Cardiac muscle cell (in vitro differentiated cells and primary cell): ENCODE data around the gene DAB2IP. TPM values are rescaled to one million over a fixed set of nuclear protein-coding genes. Genes with fewer than 3 reads are reported as not detected.

Source experiments
- DNase-seq, 2 donors: peaks; one replicate each; pipeline versions ENCODE4 v3.0.0 to v3.0.0-alpha.2; 2010 to 2017; ENCODE audit warnings: low read depth in 1 of 2, low spot score in 1 of 2
- H3K27ac ChIP-seq: fragments of 200-600 bp; sonication (generic); 2 replicates; pipeline ENCODE4 v1.5.1; 2016
- H3K27me3 ChIP-seq: fragments of 200-600 bp; sonication (generic); 2 replicates; pipeline ENCODE4 v1.6.0; 2016; ENCODE audit warnings: control low read depth
- H3K36me3 ChIP-seq: fragments of 200-600 bp; sonication (generic); 2 replicates; pipeline ENCODE4 v1.5.1; 2016; ENCODE audit warnings: control low read depth
- H3K4me1 ChIP-seq: fragments of 200-600 bp; sonication (generic); 2 replicates; pipeline ENCODE4 v1.8.1; 2017; ENCODE audit warnings: low read depth, mild to moderate bottlenecking, mixed run types
- H3K4me3 ChIP-seq: fragments of 200-600 bp; sonication (generic); 2 replicates; pipeline ENCODE4 v1.5.1; 2016; ENCODE audit warnings: mild to moderate bottlenecking
- H3K9me3 ChIP-seq: fragments of 200-600 bp; sonication (generic); 2 replicates; pipeline ENCODE4 v1.5.1; 2017; ENCODE audit warnings: low read depth, mild to moderate bottlenecking, control low read depth
- CTCF ChIP-seq: IDR thresholded peaks from 2 replicates; pipeline ENCODE4 v1.5.1; 2012; ENCODE audit warnings: low read depth, mild to moderate bottlenecking, low read length
- polyA plus RNA-seq: library from polyadenylated mRNA; unstranded; fragments of >200 nt; fragmentation: Nextera tagmentation; extraction: Ambion mirVana; gene quantifications from 2 replicates; pipeline ENCODE4 v1.2.1, GENCODE V29; 2016
- total RNA-seq: library from RNA; depleted of rRNA; stranded (reverse); fragments of >200 nt; gene quantifications from 2 replicates; pipeline ENCODE4 v1.2.3, GENCODE V29; 2016

DAB2IP gene
- total and polyA plus RNA-seq, 2 experiments from 2014 or later, result 25.7 to 105 TPM

GRCh38 chr9:121721058-121721350 is 69.6 kb downstream of the DAB2IP start:
- Histone ChIP-seq H3K9me3 (no peaks in the 10 kb centered on the region), H3K4me3 (no peak overlapping the region), H3K27me3 (no peaks in the 10 kb centered on the region), H3K27ac (no peak overlapping the region), H3K36me3 (no peaks in the 10 kb centered on the region), H3K4me1 (peaks cover 23% of the 10 kb centered on the region)
- DNase-seq, result no peak
- peak; percentile 10 for TF ChIP-seq CTCF

- no peak overlapping the region for H3K4me3 ChIP-seq
- H3K4me1 ChIP-seq, result peaks cover 23% of the 10 kb centered on the region
- no peak overlapping the region for H3K27ac ChIP-seq
- H3K27me3 ChIP-seq, result no peaks in the 10 kb centered on the region
- no peak for DNase-seq
- no peaks in the 10 kb centered on the region for H3K9me3 ChIP-seq
- H3K36me3 ChIP-seq, result no peaks in the 10 kb centered on the region
- no peak for TF ChIP-seq CTCF
These were observed 70.3 kb downstream of the DAB2IP start for GRCh38 chr9:121721770-121722169.

GRCh38 chr9:121725008-121725775 is 73.8 kb downstream of the DAB2IP start:
- DNase-seq, result peak; percentile 56 to 99
- H3K4me1 ChIP-seq, result peaks cover 20% of the 10 kb centered on the region
- H3K27me3 ChIP-seq, result no peaks in the 10 kb centered on the region
- H3K36me3 ChIP-seq, result no peaks in the 10 kb centered on the region
- no peak for TF ChIP-seq CTCF
- H3K9me3 ChIP-seq, result no peaks in the 10 kb centered on the region
- H3K27ac ChIP-seq, result peak overlapping the region; percentile 5
- H3K4me3 ChIP-seq, result no peak overlapping the region

- no peak overlapping the region for H3K4me3 ChIP-seq
- H3K4me1 ChIP-seq, result peaks cover 13% of the 10 kb centered on the region
- no peaks in the 10 kb centered on the region for H3K9me3 ChIP-seq
- H3K27me3 ChIP-seq, result no peaks in the 10 kb centered on the region
- TF ChIP-seq CTCF, result no peak
- no peak overlapping the region for H3K27ac ChIP-seq
- no peaks in the 10 kb centered on the region for H3K36me3 ChIP-seq
- peak in 1 of 2 donors; percentile 44 for DNase-seq
These were observed 76.0 kb downstream of the DAB2IP start for GRCh38 chr9:121727295-121728020.

- no peak for TF ChIP-seq CTCF
- DNase-seq, result no peak
- Histone ChIP-seq H3K9me3 (no peaks in the 10 kb centered on the region), H3K27me3 (no peaks in the 10 kb centered on the region), H3K4me3 (no peak overlapping the region), H3K36me3 (no peaks in the 10 kb centered on the region), H3K27ac (no peak overlapping the region), H3K4me1 (peaks cover 13% of the 10 kb centered on the region)
These were observed 77.5 kb downstream of the DAB2IP start for GRCh38 chr9:121728916-121729315.
